HepG2 (cell line): ENCODE results near the gene MBOAT7. TPM values are rescaled to one million over a fixed set of nuclear protein-coding genes. Genes with fewer than 3 reads are reported as not detected.

Experiments used
- ERF ChIP-seq: IDR thresholded peaks from 2 replicates; pipeline ENCODE4 v1.6.1; 2018; ENCODE audit warnings: missing biosample characterization, missing genetic modification reagents
- FIP1L1 ChIP-seq: fragments of 200-400 bp; formaldehyde crosslinking; IDR thresholded peaks from 2 replicates; pipeline ENCODE4 v1.6.1; 2018; ENCODE audit warnings: low read depth, mild to moderate bottlenecking, low read length, moderate library complexity, borderline replicate concordance; ENCODE audit not compliant: insufficient read depth
- FOXK2 ChIP-seq: fragments of 450-650 bp; IDR thresholded peaks from 2 replicates; pipeline ENCODE4 v1.6.1; 2016
- GABPA ChIP-seq, 2 experiments: IDR thresholded peaks; 2 replicates each; pipeline ENCODE4 v1.6.1; 2011 to 2016; ENCODE audit warnings: low read depth in 2 of 2, low read length in 1 of 2, missing biosample characterization in 1 of 2, missing genetic modification characterization in 1 of 2
- HNF4G ChIP-seq, 2 experiments: sonication (generic) in 1 of 2; formaldehyde crosslinking in 1 of 2; IDR thresholded peaks; 2 replicates each; pipeline versions ENCODE4 v1.4.0 to v1.6.1; 2011 to 2020; ENCODE audit warnings: borderline replicate concordance in 2 of 2, low read depth in 2 of 2, mild to moderate bottlenecking in 2 of 2, low read length in 1 of 2, missing genetic modification reagents in 1 of 2, moderate library complexity in 1 of 2
- IRF2 ChIP-seq: IDR thresholded peaks from 2 replicates; pipeline ENCODE4 v1.6.1; 2018; ENCODE audit warnings: missing genetic modification reagents, missing compliant biosample characterization
- MAFK ChIP-seq, 2 experiments: IDR thresholded peaks in 1 of 2; conservative IDR thresholded peaks in 1 of 2; 2 replicates each; pipeline ENCODE4 v1.6.1; 2011; ENCODE audit warnings: improper control_type of control experiment in 2 of 2, low read length in 2 of 2
- MEIS2 ChIP-seq: sonication (generic); formaldehyde crosslinking; IDR thresholded peaks from 2 replicates; pipeline ENCODE4 v1.9.0; 2021; ENCODE audit warnings: mild to moderate bottlenecking, missing genetic modification reagents
- POLR2A ChIP-seq, 2 experiments: IDR thresholded peaks; 2 replicates each; pipeline ENCODE4 v1.6.1; 2011; ENCODE audit warnings: low read depth in 2 of 2, low read length in 2 of 2, mild to moderate bottlenecking in 1 of 2, moderate library complexity in 1 of 2; ENCODE audit not compliant: insufficient read depth in 1 of 2
- SALL1 ChIP-seq: sonication (generic); formaldehyde crosslinking; IDR thresholded peaks from 2 replicates; pipeline ENCODE4 v1.8.0; 2022; ENCODE audit warnings: mild to moderate bottlenecking, missing genetic modification reagents
- ZBTB3 ChIP-seq: sonication (generic); formaldehyde crosslinking; IDR thresholded peaks from 2 replicates; pipeline ENCODE4 v1.4.0; 2020; ENCODE audit warnings: low read depth, mild to moderate bottlenecking, moderate library complexity, missing genetic modification reagents, borderline replicate concordance
- ZBTB38 ChIP-seq: sonication (generic); formaldehyde crosslinking; IDR thresholded peaks from 2 replicates; pipeline ENCODE4 v1.5.1; 2020; ENCODE audit warnings: mild to moderate bottlenecking, missing genetic modification reagents
- ZC3H4 ChIP-seq: sonication (generic); formaldehyde crosslinking; IDR thresholded peaks from 2 replicates; pipeline ENCODE4 v1.4.0; 2020; ENCODE audit warnings: missing genetic modification reagents, borderline replicate concordance
- ZFYVE20 ChIP-seq: sonication (generic); formaldehyde crosslinking; IDR thresholded peaks from 2 replicates; pipeline ENCODE4 v1.8.0; 2023; ENCODE audit warnings: low read depth, mild to moderate bottlenecking, moderate library complexity, missing genetic modification reagents, borderline replicate concordance
- ZNF251 ChIP-seq: sonication (generic); formaldehyde crosslinking; IDR thresholded peaks from 2 replicates; pipeline ENCODE4 v1.9.0; 2021; ENCODE audit warnings: mild to moderate bottlenecking, missing genetic modification reagents
- ZNF556 ChIP-seq: sonication (generic); formaldehyde crosslinking; IDR thresholded peaks from 2 replicates; pipeline ENCODE4 v1.4.0; 2020; ENCODE audit warnings: mild to moderate bottlenecking, missing genetic modification reagents, borderline replicate concordance
- ZNF564 ChIP-seq: sonication (generic); formaldehyde crosslinking; IDR thresholded peaks from 2 replicates; pipeline ENCODE4 v1.8.1; 2023; ENCODE audit warnings: mild to moderate bottlenecking, missing genetic modification reagents
- ZNF788 ChIP-seq: sonication (generic); formaldehyde crosslinking; IDR thresholded peaks from 2 replicates; pipeline ENCODE4 v1.5.0; 2020; ENCODE audit warnings: mild to moderate bottlenecking, missing genetic modification reagents, borderline replicate concordance
- ZNF816 ChIP-seq: sonication (generic); formaldehyde crosslinking; IDR thresholded peaks from 2 replicates; pipeline ENCODE4 v1.8.0; 2022; ENCODE audit warnings: missing genetic modification reagents, mild to moderate bottlenecking, borderline replicate concordance
- ZZZ3 ChIP-seq: sonication (generic); formaldehyde crosslinking; IDR thresholded peaks from 2 replicates; pipeline ENCODE4 v1.4.0; 2020; ENCODE audit warnings: missing genetic modification reagents, mild to moderate bottlenecking, borderline replicate concordance
- polyA plus RNA-seq, 8 experiments: library from polyadenylated mRNA; depleted of rRNA in 3 of 8; stranded (reverse) in 7 of 8; unstranded in 1 of 8; fragments of >200 nt; fragmentation: Illumina TruSeq in 4 of 8; extraction: Trizol in 4 of 8; gene quantifications; 2 replicates each; pipeline versions ENCODE4 v1.2.1 to v1.2.3, GENCODE V29; 2011 to 2016; ENCODE audit warnings: low read depth in 4 of 8, missing spikeins in 1 of 8, mixed read lengths in 1 of 8; ENCODE audit not compliant: insufficient read depth in 1 of 8
- total RNA-seq, 5 experiments: library from RNA; depleted of rRNA; stranded (reverse); fragments of >200 nt; fragmentation: Illumina TruSeq; extraction: Trizol; gene quantifications; 2 replicates each; pipeline ENCODE4 v1.2.3, GENCODE V29; 2016; ENCODE audit warnings: low read depth in 1 of 5
- TF ChIP-seq, protein P1 (sequence below): IDR thresholded peaks from 2 replicates; pipeline ENCODE4 v1.6.1; 2016; ENCODE audit warnings: missing compliant biosample characterization, missing genetic modification reagents, borderline replicate concordance
- TF ChIP-seq, protein P2 (sequence below): sonication (generic); formaldehyde crosslinking; IDR thresholded peaks from 2 replicates; pipeline ENCODE4 v1.8.0; 2022; ENCODE audit warnings: low read depth, missing genetic modification reagents
- TF ChIP-seq, protein P3 (sequence below): IDR thresholded peaks from 2 replicates; pipeline ENCODE4 v1.6.1; 2016; ENCODE audit warnings: missing biosample characterization, missing genetic modification reagents, low read depth

The MBOAT7 gene
- total and polyA plus RNA-seq, 2 of the 13 experiments (the other 11 are each of a cell fraction or from before 2014, with no cell fraction given) = 22.2 to 25.5 TPM

DNA sequence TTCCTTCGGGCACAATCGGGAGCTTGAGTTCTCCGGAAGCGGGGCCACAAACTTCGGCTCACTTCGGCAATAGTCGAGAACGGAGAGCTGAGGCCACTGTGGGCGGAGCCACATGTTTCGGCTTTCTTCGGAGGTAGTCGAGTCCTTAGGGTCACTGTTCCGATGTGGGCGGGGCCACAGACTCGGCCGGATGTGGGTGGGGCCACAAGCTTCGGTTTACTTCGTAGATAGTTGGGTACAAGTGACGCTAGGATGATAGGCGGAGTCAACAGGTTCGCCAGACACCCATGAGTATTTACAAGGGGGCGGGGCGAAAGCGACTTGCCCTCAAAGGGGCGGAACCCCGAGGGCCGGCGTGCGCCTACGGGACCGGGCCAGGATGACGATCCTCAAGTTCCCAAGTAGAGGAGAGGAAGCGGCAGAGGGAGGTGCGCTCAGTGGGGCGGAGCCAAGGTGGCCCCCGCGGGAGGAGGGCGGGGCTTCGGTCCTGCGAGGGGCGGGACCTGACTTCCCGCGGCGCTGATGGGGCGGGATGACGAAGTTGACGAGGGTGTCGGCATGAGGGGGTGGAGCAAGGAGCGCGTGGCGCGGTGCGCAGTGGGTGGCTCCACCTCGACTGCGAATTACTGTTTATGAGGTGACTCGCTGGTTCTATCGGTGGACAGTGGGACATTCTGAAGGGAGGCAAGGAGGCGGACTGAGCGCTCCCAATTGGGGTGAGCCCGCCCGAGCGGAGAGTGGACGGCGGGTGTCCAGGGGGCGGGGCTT is 539 bp upstream of the MBOAT7 start (continued):
- TF ChIP-seq ZNF816 (CRISPR knock-in tag) (0 out of 2 replicates have a peak, but pooled peaks have one; percentile 5), POLR2A (IDR thresholded peaks at IDR 0.05; ENCODE audit: insufficient read depth in 1 of 2, low read depth in 2 of 2, low read length in 2 of 2) (peak; percentile 81 to 84), ZC3H4 (peak; percentile 72; the same call in 1 of the 2 replicates), IRF2 (CRISPR knock-in tag) (no peak), ZNF788 (CRISPR knock-in tag) (0 out of 2 replicates have a peak, but pooled peaks have one; percentile 77), ZZZ3 (CRISPR knock-in tag) (0 out of 2 replicates have a peak, but pooled peaks have one; percentile 26), MEIS2 (0 out of 2 replicates have a peak, but pooled peaks have one; percentile 53), ZNF251 (CRISPR knock-in tag) (0 out of 2 replicates have a peak, but pooled peaks have one; percentile 56), FOXK2 (peak; percentile 77), SALL1 (CRISPR knock-in tag) (peak; percentile 78), ZNF564 (no peak), ZBTB38 (CRISPR knock-in tag) (peak; percentile 42; the same call in 1 of the 2 replicates), MAFK (conservative IDR thresholded peaks at IDR 0.05 in 1 of 2, IDR thresholded peaks at IDR 0.05 in 1 of 2; ENCODE audit: low read length in 2 of 2) (no peak), GABPA (IDR thresholded peaks at IDR 0.05; ENCODE audit: low read depth, low read length) (no peak; the same call in 1 of the 2 replicates), GABPA (CRISPR knock-in tag; IDR thresholded peaks at IDR 0.05; ENCODE audit: low read depth) (peak; percentile 67; the same call in 1 of the 2 replicates), ERF (CRISPR knock-in tag) (peak; percentile 55; the same call in 1 of the 2 replicates), ZNF556 (CRISPR knock-in tag) (0 out of 2 replicates have a peak, but pooled peaks have one; percentile 29), ZFYVE20 (CRISPR knock-in tag) (no peak), FIP1L1 (no peak), ZBTB3 (CRISPR knock-in tag) (0 out of 2 replicates have a peak, but pooled peaks have one; percentile 6), HNF4G (IDR thresholded peaks at IDR 0.05; ENCODE audit: borderline replicate concordance, low read depth, low read length) (peak; percentile 46; the same call in 1 of the 2 replicates), HNF4G (CRISPR knock-in tag; IDR thresholded peaks at IDR 0.05; ENCODE audit: borderline replicate concordance, low read depth) (no peak)
- TF ChIP-seq, protein P1, sequence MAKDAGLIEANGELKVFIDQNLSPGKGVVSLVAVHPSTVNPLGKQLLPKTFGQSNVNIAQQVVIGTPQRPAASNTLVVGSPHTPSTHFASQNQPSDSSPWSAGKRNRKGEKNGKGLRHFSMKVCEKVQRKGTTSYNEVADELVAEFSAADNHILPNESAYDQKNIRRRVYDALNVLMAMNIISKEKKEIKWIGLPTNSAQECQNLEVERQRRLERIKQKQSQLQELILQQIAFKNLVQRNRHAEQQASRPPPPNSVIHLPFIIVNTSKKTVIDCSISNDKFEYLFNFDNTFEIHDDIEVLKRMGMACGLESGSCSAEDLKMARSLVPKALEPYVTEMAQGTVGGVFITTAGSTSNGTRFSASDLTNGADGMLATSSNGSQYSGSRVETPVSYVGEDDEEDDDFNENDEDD (CRISPR knock-in tag) = peak; percentile 53; the same call in 1 of the 2 replicates
- TF ChIP-seq, protein P2, sequence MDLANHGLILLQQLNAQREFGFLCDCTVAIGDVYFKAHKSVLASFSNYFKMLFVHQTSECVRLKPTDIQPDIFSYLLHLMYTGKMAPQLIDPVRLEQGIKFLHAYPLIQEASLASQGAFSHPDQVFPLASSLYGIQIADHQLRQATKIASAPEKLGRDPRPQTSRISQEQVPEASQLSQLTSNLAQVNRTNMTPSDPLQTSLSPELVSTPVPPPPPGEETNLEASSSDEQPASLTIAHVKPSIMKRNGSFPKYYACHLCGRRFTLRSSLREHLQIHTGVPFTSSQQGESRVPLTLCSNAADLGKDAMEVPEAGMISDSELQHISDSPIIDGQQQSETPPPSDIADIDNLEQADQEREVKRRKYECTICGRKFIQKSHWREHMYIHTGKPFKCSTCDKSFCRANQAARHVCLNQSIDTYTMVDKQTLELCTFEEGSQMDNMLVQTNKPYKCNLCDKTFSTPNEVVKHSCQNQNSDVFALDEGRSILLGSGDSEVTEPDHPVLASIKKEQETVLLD (CRISPR knock-in tag) = peak; percentile 74; the same call in 1 of the 2 replicates
- TF ChIP-seq, protein P3, sequence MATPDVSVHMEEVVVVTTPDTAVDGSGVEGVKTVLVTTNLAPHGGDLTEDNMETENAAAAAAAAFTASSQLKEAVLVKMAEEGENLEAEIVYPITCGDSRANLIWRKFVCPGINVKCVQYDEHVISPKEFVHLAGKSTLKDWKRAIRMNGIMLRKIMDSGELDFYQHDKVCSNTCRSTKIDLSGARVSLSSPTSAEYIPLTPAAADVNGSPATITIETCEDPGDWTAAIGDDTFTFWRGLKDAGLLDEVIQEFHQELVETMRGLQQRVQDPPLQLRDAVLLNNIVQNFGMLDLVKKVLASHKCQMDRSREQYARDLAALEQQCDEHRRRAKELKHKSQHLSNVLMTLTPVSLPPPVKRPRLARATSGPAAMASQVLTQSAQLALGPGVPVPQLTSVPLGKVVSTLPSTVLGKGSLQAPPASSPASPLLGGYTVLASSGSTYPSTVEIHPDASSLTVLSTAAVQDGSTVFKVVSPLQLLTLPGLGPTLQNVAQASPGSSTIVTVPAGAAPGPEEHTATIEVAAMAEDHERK (CRISPR knock-in tag) = no peak
